Spinal cord (tissue), 10 donors: ENCODE measurements around the gene CEP350. TPM values are rescaled to one million over a fixed set of nuclear protein-coding genes. Genes with fewer than 3 reads are reported as not detected.

ENCODE experiments used
- DNase-seq, 6 donors: peaks; one replicate each; pipeline versions ENCODE4 v3.0.0 to v3.0.0-alpha.2; 2013 to 2015; ENCODE audit warnings: low spot score in 6 of 6, low read depth in 4 of 6
- H3K27ac ChIP-seq: one replicate; pipeline ENCODE4 v1.5.1; 2013; ENCODE audit warnings: low read depth, low read length, control low read depth
- H3K27me3 ChIP-seq: one replicate; pipeline ENCODE4 v1.6.1; 2013; ENCODE audit warnings: low read length; ENCODE audit not compliant: control insufficient read depth, insufficient read depth
- H3K36me3 ChIP-seq: one replicate; pipeline ENCODE4 v1.6.1; 2013; ENCODE audit warnings: low read length; ENCODE audit not compliant: control insufficient read depth, insufficient read depth
- H3K4me1 ChIP-seq: one replicate; pipeline ENCODE4 v1.6.1; 2013; ENCODE audit warnings: low read length; ENCODE audit not compliant: control insufficient read depth, insufficient read depth
- H3K4me3 ChIP-seq: one replicate; pipeline ENCODE4 v1.5.1; 2013; ENCODE audit warnings: low read depth, low read length, control low read depth
- H3K9me3 ChIP-seq: one replicate; pipeline ENCODE4 v1.6.1; 2013; ENCODE audit warnings: low read length; ENCODE audit not compliant: control insufficient read depth, insufficient read depth
- WGBS: methylation state at CpG from one replicate; pipeline ENCODE4 v1.1.5; 2013; ENCODE audit warnings: missing lambda C conversion rate; ENCODE audit not compliant: insufficient coverage; 5-methylcytosine and 5-hydroxymethylcytosine counted together
- polyA plus RNA-seq, 2 donors: library from polyadenylated mRNA; unstranded; fragments of 120-200 nt; gene quantifications; one replicate each; pipeline ENCODE4 v1.2.1, GENCODE V29; 2013; ENCODE audit not compliant: insufficient read length in 2 of 2
- total RNA-seq, 2 donors: library from RNA; depleted of rRNA in 1 of 2; stranded (reverse); fragments of 120-200 nt in 1 of 2; fragments of >200 nt in 1 of 2; gene quantifications; one replicate each; pipeline versions ENCODE4 v1.2.3 to v1.2.4, GENCODE V29; 2013 to 2014
- donor health status: healthy.

Gene CEP350
- total and polyA plus RNA-seq, 4 donors = 16.8 to 98.3 (median 47.2) TPM

DNA sequence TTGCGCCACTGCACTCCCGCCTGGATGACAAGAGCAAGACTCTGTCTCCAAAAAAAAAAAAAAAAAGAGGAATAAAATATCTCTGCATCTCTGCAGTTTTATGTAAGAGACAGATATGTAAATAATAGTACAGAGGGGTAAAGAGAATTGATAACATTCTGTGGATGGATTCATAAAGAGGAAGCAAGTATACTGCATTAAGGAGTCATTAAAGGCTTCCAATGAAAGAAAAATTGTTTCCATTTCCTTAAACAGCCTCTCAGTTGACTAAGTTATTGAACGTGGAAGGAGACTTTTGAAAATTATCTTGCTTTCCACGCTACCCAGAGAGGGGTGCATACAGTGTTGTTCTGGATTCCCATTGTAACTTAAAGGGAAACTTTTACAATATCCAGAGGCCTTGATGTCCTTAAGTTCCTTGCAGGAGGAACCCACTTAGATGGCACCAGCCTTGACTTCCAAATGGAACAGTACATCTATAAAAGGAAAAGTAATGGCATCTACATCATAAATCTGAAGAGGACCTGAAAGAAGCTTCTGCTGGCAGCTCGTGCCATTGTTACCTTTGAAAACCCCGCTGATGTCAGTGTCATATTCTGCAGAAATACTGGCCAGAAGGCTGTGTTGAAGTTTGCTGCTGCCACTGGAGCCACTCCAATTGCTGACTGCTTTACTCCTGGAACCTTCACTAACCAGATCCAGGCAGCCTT, 13.8 kb downstream of the CEP350 start:
- Histone ChIP-seq H3K36me3 (no peaks in the 10 kb centered on the region), H3K4me1 (no peaks in the 10 kb centered on the region), H3K4me3 (no peak overlapping the region), H3K9me3 (peaks cover 2% of the 10 kb centered on the region), H3K27ac (no peak overlapping the region), H3K27me3 (no peaks in the 10 kb centered on the region)
- DNase-seq = no peak
- WGBS = 96% methylated on average over 4 of the region's 6 CpGs

DNA sequence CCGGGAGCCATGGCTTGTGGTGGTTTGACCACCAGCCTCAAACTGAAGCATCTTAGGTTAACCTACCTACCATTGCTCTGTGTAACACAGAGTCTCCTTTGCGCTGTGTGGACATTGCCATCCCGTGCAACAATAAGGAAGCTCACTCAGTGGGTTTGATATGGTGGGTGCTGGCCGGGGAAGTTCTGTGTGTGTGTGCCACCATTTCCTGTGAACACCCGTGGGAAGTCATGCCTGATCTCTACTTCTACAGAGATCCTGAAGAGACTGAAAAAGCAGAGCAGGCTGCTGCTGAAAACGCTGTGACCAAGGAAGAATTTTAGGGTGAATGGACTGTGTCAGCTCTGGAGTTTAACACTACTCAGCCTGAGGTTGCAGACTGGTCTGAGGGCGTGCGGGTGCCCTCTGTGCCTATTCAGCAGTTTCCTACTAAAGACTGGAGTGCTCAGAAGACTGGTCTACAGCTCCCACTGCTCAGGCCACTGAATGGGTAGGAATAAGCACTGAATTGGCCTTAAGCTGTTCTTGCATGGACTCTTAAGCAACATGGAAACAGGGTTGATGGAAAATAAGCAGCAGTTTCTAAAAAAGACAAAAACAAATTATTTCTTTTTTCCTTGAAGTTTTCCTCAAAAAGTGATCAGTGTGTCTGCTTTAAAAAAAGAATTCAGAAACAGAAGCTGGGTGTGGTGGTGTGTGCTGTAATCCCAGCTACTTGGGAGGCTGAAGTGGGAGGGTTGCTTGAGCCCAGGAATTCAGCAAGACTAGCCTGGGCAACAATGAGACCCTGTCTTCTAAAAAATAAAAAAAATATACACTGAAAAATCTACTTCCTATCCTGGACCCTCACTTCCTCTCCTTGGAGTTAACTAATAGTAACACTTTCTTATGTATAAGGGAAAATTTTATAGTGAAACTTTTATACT, 14.6 kb downstream of the CEP350 start:
- Histone ChIP-seq H3K9me3 (peaks cover 2% of the 10 kb centered on the region), H3K27me3 (no peaks in the 10 kb centered on the region), H3K36me3 (no peaks in the 10 kb centered on the region), H3K4me3 (no peak overlapping the region), H3K27ac (no peak overlapping the region), H3K4me1 (no peaks in the 10 kb centered on the region)
- DNase-seq = no peak
- WGBS = 71% methylated on average over 6 of the region's 8 CpGs

DNA sequence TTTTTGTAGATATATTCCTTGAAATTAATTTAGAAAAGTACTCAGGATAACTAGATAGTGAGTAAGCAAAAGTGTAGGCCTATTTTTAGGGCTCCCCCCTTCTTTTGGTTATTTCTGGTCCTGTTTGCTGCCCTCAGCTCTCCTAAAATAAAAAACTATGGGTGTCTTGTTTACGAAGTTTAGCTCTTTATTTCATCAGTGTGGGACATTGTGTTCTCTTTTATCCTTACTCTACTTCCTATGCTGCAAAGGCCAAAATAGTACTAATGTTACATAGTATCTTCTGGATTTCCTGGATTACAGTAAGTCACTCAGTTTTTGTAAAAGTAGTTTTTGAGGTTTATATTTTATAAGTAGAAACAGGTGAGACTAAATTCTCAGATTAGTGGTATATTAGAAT, 15.4 kb downstream of the CEP350 start:
- Histone ChIP-seq H3K36me3 (no peaks in the 10 kb centered on the region), H3K4me3 (no peak overlapping the region), H3K27me3 (no peaks in the 10 kb centered on the region), H3K9me3 (peaks cover 2% of the 10 kb centered on the region), H3K4me1 (no peaks in the 10 kb centered on the region), H3K27ac (no peak overlapping the region)
- DNase-seq = no peak
- WGBS = no CpG with 5 or more reads among the region's 1 CpG

DNA sequence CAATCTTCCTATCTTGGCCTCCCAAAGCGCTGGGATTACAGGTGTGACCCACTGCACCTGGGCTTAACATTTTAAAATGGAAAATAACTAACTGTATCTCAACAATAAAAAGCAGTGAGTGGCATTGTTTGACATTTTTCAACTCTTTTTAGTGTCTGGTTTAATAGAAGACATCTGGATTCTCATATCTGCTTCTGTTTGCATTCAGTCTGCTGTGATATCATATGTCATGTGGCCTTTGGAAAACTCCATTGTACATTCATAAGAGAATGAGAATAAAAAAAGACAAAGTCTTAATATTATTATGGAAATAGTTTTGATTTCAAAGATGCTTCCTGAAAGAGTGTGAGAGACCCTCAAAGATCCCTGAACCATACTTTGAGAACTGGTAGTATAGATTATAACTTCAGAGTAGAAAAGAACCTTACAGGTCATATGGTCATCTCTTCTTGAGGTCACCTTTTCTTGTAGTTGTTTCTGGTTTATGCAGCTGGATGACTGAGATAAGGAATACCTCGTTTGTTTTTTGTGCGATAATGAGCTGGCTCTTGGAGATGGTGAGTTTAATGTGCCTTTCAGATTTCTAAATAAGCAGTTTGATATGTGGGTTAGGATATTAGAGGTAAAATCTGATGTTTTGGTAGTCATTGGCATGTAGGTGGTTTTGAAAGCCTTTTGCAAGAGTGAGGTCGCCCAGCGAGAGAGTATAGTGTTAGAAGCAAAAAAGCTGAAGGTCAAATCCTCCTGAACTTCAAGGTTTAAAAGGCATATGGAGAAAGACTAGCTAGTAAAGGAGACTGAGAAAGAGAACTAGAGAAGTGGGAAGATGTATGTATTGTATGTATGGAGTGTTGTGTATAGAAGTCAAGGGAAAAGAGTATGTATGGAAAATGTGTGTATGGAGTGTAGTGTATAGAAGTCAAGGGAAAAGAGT, 17.2 kb downstream of the CEP350 start:
- Histone ChIP-seq H3K4me1 (no peaks in the 10 kb centered on the region), H3K4me3 (no peak overlapping the region), H3K36me3 (no peaks in the 10 kb centered on the region), H3K27me3 (no peaks in the 10 kb centered on the region), H3K27ac (no peak overlapping the region), H3K9me3 (peaks cover under 1% of the 10 kb centered on the region)
- WGBS = 94% methylated on average over 4 of the region's 5 CpGs
- no peak for DNase-seq

DNA sequence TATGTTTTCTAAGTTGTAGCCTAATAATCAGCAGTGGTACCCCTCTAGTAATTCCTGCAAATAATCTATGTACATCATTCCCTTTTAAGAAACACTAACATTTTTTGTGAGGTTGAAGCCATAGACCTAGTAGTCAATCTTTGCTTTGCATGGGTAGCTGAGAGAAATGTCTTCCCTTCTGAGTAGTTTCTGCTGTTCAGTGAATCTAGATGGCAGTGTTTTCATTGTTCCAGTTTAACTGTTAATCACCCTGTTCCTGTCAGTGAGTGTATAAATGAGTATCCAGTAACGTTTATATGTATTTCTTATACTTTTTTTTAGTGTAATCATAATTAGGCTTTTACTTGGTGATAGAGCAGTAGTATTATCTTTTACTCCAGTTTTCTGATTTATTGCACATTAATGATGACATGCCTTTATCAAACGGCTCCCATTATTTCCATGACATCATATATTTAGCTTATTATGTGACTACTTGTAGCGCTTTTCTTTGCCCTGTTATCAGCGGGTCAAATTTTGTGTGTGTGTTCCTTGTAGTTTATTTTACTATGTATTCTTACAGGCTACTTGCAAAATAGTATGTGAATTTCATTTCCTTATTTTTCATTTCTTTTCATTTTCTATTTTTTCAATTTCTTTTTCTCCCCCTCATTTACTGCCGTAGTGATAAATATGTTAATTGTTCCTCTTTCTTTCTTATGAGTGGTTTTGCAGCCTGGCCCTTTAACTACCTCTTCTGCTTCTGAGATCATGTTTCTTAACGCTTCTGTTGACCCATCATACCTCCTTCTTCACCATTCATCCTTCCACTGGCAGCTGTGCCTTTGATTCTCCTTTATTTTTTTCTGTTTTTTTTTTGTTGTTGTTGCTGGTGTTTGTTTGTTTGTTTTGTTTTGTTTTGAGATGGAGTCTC, 18.8 kb downstream of the CEP350 start:
- Histone ChIP-seq H3K4me1 (no peaks in the 10 kb centered on the region), H3K27me3 (no peaks in the 10 kb centered on the region), H3K36me3 (no peaks in the 10 kb centered on the region), H3K27ac (no peak overlapping the region), H3K9me3 (no peaks in the 10 kb centered on the region), H3K4me3 (no peak overlapping the region)
- no peak for DNase-seq
- no CpG with 5 or more reads among the region's 6 CpGs for WGBS

DNA sequence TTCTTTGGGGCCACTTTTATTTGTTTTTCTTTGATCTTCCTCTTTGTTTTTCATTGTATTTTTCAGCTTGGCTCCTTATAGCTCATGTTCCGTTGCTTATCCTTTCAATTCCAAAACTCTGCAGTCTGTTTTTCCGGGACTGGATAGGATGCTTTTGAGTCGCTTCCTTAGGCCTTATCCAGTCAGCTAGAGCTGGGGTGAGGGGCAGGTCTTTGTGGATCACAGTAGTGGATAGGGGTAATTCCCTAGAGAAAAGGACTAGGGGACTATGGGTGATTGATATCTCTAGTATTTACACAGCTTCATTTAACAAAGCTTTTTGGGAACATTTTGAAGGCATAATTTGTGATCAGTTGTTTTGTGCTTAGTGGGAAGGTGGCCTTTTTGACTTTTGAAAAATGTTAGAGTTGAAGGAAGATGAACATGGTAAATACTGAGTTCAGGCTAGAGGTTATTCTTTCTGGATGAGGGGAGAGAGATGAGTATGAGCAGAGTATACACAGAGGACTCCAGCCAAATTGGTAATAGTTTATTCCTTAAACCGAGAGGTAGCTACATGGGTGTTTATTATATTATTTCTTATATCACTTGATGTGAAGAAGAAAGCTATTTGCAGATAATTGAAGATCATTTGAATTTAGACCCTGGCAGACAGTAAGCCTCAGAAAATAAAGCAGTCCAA, 22.5 kb downstream of the CEP350 start:
- WGBS = no CpG with 5 or more reads among the region's 4 CpGs
- Histone ChIP-seq H3K9me3 (peaks cover 3% of the 10 kb centered on the region), H3K4me1 (no peaks in the 10 kb centered on the region), H3K27ac (no peak overlapping the region), H3K36me3 (no peaks in the 10 kb centered on the region), H3K4me3 (no peak overlapping the region), H3K27me3 (no peaks in the 10 kb centered on the region)
- DNase-seq = peak in 1 of 6 donors; percentile 3

DNA sequence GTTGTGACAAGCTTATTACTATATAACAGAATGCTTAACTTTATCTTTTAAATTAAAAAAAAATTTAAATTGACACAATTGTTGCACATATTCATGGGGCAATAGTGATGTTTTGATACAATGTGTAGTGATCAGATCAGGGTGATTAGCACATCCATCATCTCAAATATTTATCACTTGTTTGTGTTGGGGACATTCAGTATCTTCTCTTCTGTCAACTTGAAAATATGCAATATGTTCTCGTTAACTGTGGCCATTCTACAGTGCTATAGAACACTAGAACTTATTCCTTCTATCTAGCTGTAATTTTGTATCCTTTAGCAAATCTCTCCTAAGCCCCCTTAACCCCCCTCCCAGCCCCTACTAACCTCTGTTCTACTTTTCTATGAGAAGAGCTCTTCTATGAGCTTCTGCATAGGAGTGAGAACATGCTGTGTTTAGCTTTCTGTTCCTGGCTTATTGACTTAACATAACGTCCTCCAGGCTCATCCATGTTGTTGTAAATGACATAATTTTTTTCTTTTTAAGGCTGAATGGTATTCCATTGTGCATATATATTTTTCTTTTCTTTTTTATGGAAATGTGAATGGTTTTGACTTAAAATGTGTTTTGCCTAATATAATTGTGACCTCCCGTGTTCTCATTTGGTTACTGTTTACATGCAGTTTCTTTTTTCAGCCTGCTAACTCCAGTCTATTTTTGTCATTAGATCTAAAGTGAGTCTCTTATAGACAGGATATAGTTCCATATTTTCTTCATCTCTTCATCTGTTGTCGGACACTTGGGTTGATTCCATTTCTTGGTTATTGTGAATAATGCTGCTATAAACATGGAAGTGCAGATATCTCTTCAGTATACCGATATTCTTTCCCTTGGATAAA, 23.8 kb downstream of the CEP350 start:
- Histone ChIP-seq H3K36me3 (no peaks in the 10 kb centered on the region), H3K27me3 (no peaks in the 10 kb centered on the region), H3K9me3 (peaks cover 3% of the 10 kb centered on the region), H3K4me1 (no peaks in the 10 kb centered on the region), H3K4me3 (no peak overlapping the region), H3K27ac (no peak overlapping the region)
- no CpG with 5 or more reads among the region's 5 CpGs for WGBS
- no peak for DNase-seq

DNA sequence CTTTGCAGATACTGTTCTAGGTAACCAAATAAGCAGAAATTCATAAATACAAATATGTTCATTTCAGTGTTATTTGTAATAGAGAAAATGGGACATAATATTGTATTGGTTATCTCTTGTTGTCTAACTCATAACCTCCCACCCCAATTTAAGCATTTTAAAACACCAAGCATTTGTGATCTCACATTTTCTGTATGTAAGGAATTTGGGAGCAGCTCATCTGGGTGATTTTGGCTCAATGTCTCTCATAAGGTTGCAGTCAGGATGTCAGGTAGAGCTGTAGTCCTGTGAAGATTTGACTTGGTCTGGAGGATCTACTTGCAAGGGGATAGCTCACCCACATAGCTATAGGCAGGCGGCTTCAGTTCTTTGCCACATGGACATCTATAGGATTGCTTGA, 29.5 kb downstream of the CEP350 start:
- no peak overlapping the region for H3K27ac ChIP-seq
- H3K9me3 ChIP-seq = peaks cover 3% of the 10 kb centered on the region
- no peaks in the 10 kb centered on the region for H3K27me3 ChIP-seq
- H3K4me1 ChIP-seq = no peaks in the 10 kb centered on the region
- no peak for DNase-seq
- peaks cover 6% of the 10 kb centered on the region for H3K36me3 ChIP-seq
- no peak overlapping the region for H3K4me3 ChIP-seq
- WGBS = 100% methylated on average over 1 of the region's 1 CpG
